Measurements from ENCODE around the gene TRABD2B. TPM values are rescaled to one million over a fixed set of nuclear protein-coding genes. Genes with fewer than 3 reads are reported as not detected.

The TRABD2B gene
- total and polyA plus RNA-seq, 2 of the 13 experiments (the other 11 are each of a cell fraction or from before 2014, with no cell fraction given): 0.04 TPM; not detected in 1

DNA sequence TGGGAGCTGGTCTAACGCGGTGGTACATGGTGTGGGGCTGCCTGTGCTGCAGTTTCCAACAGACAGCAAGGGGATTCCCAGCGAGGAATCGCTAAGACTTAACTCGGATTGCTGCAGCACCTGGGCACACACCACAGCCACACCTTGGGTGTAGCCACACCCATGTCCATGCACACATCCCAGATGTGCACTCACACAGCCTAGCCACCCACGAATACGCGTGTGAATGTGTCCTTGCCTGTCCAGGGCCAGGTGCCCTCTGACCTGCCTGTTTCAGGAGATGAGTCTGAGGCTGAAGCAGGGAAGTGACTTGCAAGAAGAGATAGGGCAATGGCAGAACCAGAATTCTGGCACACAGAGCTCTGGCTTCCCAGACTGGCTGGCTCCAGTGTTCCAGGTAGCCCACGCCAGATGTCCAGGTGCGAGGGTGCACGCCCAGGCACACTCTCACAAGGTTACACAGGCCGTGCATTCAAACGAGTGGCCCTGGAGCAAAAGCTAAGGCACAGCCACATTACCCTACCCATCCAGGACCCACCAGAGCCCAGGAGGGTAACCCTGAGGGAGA is 272.7 kb downstream of the TRABD2B start:
- FAIRE-seq: no peak
- intact Hi-C loops (cut with micrococcal nuclease; ENCODE audit: unreplicated experiment): no loop called here
- TF ChIP-seq ZNF232 (CRISPR knock-in tag; IDR thresholded peaks at IDR 0.05; ENCODE audit: borderline replicate concordance) (no peak), FOXA1 (IDR thresholded peaks at IDR 0.05) (no peak), FOXA1 (CRISPR knock-in tag; IDR thresholded peaks at IDR 0.05) (no peak), FIP1L1 (IDR thresholded peaks at IDR 0.05; ENCODE audit: borderline replicate concordance, insufficient read depth, low read depth, low read length) (no peak), SIN3B (IDR thresholded peaks at IDR 0.05; ENCODE audit: low read length) (no peak), ZNF816 (CRISPR knock-in tag; IDR thresholded peaks at IDR 0.05; ENCODE audit: borderline replicate concordance) (no peak), FOSL1 (CRISPR knock-in tag; IDR thresholded peaks at IDR 0.05; ENCODE audit: borderline replicate concordance) (no peak), ZNF589 (CRISPR knock-in tag; conservative IDR thresholded peaks at IDR 0.05) (no peak)
- TF ChIP-seq, protein P1, sequence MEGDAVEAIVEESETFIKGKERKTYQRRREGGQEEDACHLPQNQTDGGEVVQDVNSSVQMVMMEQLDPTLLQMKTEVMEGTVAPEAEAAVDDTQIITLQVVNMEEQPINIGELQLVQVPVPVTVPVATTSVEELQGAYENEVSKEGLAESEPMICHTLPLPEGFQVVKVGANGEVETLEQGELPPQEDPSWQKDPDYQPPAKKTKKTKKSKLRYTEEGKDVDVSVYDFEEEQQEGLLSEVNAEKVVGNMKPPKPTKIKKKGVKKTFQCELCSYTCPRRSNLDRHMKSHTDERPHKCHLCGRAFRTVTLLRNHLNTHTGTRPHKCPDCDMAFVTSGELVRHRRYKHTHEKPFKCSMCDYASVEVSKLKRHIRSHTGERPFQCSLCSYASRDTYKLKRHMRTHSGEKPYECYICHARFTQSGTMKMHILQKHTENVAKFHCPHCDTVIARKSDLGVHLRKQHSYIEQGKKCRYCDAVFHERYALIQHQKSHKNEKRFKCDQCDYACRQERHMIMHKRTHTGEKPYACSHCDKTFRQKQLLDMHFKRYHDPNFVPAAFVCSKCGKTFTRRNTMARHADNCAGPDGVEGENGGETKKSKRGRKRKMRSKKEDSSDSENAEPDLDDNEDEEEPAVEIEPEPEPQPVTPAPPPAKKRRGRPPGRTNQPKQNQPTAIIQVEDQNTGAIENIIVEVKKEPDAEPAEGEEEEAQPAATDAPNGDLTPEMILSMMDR (CRISPR knock-in tag; IDR thresholded peaks at IDR 0.05): no peak
- TF ChIP-seq, protein P2, sequence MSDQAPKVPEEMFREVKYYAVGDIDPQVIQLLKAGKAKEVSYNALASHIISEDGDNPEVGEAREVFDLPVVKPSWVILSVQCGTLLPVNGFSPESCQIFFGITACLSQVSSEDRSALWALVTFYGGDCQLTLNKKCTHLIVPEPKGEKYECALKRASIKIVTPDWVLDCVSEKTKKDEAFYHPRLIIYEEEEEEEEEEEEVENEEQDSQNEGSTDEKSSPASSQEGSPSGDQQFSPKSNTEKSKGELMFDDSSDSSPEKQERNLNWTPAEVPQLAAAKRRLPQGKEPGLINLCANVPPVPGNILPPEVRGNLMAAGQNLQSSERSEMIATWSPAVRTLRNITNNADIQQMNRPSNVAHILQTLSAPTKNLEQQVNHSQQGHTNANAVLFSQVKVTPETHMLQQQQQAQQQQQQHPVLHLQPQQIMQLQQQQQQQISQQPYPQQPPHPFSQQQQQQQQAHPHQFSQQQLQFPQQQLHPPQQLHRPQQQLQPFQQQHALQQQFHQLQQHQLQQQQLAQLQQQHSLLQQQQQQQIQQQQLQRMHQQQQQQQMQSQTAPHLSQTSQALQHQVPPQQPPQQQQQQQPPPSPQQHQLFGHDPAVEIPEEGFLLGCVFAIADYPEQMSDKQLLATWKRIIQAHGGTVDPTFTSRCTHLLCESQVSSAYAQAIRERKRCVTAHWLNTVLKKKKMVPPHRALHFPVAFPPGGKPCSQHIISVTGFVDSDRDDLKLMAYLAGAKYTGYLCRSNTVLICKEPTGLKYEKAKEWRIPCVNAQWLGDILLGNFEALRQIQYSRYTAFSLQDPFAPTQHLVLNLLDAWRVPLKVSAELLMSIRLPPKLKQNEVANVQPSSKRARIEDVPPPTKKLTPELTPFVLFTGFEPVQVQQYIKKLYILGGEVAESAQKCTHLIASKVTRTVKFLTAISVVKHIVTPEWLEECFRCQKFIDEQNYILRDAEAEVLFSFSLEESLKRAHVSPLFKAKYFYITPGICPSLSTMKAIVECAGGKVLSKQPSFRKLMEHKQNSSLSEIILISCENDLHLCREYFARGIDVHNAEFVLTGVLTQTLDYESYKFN (CRISPR knock-in tag; conservative IDR thresholded peaks at IDR 0.05): no peak
- TF ChIP-seq, protein P3, sequence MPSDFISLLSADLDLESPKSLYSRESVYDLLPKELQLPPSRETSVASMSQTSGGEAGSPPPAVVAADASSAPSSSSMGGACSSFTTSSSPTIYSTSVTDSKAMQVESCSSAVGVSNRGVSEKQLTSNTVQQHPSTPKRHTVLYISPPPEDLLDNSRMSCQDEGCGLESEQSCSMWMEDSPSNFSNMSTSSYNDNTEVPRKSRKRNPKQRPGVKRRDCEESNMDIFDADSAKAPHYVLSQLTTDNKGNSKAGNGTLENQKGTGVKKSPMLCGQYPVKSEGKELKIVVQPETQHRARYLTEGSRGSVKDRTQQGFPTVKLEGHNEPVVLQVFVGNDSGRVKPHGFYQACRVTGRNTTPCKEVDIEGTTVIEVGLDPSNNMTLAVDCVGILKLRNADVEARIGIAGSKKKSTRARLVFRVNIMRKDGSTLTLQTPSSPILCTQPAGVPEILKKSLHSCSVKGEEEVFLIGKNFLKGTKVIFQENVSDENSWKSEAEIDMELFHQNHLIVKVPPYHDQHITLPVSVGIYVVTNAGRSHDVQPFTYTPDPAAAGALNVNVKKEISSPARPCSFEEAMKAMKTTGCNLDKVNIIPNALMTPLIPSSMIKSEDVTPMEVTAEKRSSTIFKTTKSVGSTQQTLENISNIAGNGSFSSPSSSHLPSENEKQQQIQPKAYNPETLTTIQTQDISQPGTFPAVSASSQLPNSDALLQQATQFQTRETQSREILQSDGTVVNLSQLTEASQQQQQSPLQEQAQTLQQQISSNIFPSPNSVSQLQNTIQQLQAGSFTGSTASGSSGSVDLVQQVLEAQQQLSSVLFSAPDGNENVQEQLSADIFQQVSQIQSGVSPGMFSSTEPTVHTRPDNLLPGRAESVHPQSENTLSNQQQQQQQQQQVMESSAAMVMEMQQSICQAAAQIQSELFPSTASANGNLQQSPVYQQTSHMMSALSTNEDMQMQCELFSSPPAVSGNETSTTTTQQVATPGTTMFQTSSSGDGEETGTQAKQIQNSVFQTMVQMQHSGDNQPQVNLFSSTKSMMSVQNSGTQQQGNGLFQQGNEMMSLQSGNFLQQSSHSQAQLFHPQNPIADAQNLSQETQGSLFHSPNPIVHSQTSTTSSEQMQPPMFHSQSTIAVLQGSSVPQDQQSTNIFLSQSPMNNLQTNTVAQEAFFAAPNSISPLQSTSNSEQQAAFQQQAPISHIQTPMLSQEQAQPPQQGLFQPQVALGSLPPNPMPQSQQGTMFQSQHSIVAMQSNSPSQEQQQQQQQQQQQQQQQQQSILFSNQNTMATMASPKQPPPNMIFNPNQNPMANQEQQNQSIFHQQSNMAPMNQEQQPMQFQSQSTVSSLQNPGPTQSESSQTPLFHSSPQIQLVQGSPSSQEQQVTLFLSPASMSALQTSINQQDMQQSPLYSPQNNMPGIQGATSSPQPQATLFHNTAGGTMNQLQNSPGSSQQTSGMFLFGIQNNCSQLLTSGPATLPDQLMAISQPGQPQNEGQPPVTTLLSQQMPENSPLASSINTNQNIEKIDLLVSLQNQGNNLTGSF (CRISPR knock-in tag; IDR thresholded peaks at IDR 0.05): no peak
- TF ChIP-seq, protein P4, sequence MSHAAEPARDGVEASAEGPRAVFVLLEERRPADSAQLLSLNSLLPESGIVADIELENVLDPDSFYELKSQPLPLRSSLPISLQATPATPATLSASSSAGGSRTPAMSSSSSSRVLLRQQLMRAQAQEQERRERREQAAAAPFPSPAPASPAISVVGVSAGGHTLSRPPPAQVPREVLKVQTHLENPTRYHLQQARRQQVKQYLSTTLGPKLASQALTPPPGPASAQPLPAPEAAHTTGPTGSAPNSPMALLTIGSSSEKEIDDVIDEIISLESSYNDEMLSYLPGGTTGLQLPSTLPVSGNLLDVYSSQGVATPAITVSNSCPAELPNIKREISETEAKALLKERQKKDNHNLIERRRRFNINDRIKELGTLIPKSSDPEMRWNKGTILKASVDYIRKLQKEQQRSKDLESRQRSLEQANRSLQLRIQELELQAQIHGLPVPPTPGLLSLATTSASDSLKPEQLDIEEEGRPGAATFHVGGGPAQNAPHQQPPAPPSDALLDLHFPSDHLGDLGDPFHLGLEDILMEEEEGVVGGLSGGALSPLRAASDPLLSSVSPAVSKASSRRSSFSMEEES (CRISPR knock-in tag; IDR thresholded peaks at IDR 0.05): no peak

More for the DNA sequence above, 272.7 kb downstream of the TRABD2B start:
- H3K36me3 ChIP-seq (replicated peaks in 1 of 2; ENCODE audit: control insufficient read depth in 1 of 2, insufficient read depth in 2 of 2, low read length in 2 of 2): no peaks in the 10 kb centered on the region
- 90% methylated on average over 5 of the region's 13 CpGs for WGBS (ENCODE audit: low lambda C conversion rate)
- no peak overlapping the region for H3K9ac ChIP-seq (ENCODE audit: insufficient read depth, low read depth, low read length)
- H3K4me1 ChIP-seq (ENCODE audit: insufficient read depth, low read length): peaks cover 17% of the 10 kb centered on the region; the same call in 1 of the 2 replicates
- ChIA-PET POLR2A (no interaction called here), CTCF (ENCODE audit: low intra/inter-chr PET ratio, low total read pairs) (interaction anchor here (1.3 kb wide), 1 partner anchor 336 kb away, joined by 6 read pairs; no protein-coding TSS in a partner anchor)
- DNase-seq (ENCODE audit: low spot score) (no peak), ATAC-seq (no peak)
- H2AFZ ChIP-seq (ENCODE audit: low read length): no peak overlapping the region
- no TSS peak for BruUV-seq (replicated peaks)
- in situ Hi-C loops (cut with HindIII; ENCODE audit: extremely low pct_ligation_motif_present, low pct_unique_long_range_greater_than_20kb): loop anchor here (25.0 kb wide), 1 partner anchor 537 kb away; the partner anchor contains the start of gene PDZK1IP1
- H3K4me2 ChIP-seq (ENCODE audit: low read depth, low read length): peak overlapping the region; percentile 50
- no peaks in the 10 kb centered on the region for H3K79me2 ChIP-seq (ENCODE audit: insufficient read depth, low read length)
- H3K4me3 ChIP-seq (replicated peaks in 1 of 3; ENCODE audit: insufficient read depth in 1 of 3, low read depth in 2 of 3, low read length in 3 of 3): peak overlapping the region in 1 of 3 experiments; percentile 46; a peak in 2 of 6 replicates
- H3K27ac ChIP-seq (ENCODE audit: extremely low read length, insufficient read depth, low read length): no peak overlapping the region
- H3K9me3 ChIP-seq (ENCODE audit: low read length): no peaks in the 10 kb centered on the region
- H3K27me3 ChIP-seq (ENCODE audit: control insufficient read depth in 1 of 2, insufficient read depth in 2 of 2, low read length in 2 of 2): peaks cover 7 to 67% of the 10 kb centered on the region in 2 experiments; a peak in 4 of 5 replicates
- H4K20me1 ChIP-seq (ENCODE audit: insufficient read depth, low read length): peaks cover 2% of the 10 kb centered on the region; the same call in 1 of the 2 replicates
